ENCODE results near the gene ZNF555.
A peak's percentile ranks its signal among the peaks of the same experiment; 100 is the strongest.
"Not testable (repeated sequence)": the region's sequence is repeated elsewhere in the genome, so short reads cannot be mapped to it uniquely, and the experiment has no call there.

Gene ZNF555

DNA sequence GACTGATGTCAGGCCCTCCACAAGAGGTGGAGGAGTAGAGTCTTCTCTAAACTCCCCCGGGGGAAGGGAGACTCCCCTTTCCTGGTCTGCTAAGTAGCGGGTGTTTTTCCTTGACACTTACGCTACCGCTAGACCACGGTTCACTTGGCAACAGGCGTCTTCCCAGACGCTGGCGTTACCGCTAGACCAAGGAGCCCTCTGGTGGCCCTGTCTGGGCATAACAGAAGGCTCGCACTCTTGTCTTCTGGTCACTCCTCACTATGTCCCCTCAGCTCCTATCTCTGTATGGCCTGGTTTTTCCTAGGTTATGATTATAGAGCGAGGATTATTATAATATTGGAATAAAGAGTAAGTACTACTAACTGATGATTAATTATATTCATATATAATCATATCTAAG is 30.9 kb downstream of the ZNF555 start:
- peak; percentile 17 to 18 for DNase-seq

DNA sequence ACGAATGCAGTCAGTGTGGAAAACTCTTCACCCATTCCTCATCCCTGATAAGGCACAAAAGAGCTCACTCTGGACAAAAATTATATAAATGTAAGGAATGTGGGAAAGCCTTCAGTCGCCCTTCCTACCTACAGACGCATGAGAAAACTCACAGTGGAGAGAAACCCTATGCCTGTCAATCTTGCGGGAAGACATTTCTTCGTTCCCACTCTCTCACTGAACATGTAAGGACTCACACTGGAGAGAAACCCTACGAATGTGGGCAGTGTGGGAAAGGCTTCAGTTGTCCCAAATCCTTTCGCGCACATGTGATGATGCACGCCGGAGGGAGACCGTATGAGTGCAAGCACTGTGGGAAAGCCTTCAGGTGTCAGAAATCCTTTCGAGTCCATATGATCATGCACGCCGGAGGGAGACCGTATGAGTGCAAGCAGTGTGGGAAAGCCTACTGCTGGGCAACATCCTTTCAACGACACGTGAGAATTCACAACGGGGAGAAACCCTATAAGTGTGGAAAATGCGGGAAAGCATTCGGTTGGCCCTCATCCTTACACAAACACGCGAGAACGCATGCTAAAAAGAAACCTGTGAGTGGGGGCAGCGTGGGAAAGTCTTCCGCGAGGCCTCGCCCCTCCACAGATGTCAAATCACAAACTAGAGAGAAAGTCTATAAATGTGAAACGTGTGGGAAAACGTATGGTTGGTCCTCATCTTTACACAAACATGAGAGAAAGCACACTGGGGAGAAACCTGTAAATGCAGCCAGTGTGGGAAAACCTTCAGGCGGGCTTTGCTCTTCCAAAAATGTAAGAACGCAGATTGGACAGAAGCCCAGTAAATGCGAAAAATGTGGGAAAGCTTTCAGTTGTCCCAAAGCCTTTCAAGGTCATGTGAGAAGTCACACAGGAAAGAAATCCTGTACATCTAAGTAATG is 36.4 kb downstream of the ZNF555 start:
- no peak for DNase-seq

DNA sequence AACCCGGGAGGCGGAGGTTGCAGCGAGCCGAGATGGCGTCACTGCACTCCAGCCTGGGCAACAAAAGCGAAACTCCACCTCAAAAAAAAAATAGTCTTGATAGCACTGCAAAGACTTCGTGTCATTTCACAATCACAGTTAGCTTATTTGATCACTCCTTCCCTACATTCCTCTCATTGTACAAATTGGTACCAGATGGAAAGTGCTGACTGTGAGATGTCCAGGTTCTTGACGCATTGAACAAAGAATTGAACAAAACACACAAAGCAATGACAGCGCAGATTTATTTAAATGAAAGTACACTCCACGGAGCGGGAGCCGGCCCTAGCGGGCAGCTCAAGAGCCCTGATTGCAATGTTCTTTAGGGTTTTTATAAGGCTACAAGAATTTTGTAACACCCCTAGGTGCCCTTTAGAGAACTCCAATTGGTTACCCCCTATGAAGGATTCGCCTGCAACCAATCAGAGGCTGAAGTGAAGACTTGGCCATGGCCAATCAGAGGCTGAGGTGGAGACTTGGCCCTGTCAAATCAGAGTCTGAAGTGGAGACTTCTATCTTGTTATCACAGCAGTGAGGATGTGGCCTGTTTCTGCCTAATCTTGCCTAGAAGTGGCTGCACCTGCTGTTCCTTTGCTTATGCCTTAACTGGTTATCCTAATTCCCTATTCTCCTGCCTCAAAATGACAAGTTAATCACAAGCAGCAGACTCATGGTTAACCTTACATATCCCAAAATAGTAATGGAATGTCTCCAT is 42.6 kb downstream of the ZNF555 start:
- DNase-seq, result no peak

DNA sequence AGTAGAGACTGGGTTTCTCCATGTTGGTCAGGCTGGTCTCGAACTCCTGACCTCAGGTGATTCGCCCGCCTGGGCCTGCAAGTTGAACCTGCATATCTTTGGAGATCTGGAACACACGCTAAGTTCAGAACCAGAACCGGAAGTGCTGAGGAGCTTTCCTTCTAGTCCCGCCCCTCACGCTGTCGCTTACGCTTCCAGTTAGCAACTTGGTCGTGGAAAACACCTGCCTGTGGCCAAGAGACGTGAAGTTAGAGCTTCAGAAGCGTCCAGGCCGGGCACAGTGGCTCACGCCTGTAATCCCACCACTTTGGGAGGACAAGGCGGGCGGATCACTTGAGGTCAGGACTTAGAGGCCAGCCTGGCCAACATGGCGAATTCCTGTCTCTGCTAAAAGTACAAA is 44.5 kb downstream of the ZNF555 start:
- no peak for DNase-seq

DNA sequence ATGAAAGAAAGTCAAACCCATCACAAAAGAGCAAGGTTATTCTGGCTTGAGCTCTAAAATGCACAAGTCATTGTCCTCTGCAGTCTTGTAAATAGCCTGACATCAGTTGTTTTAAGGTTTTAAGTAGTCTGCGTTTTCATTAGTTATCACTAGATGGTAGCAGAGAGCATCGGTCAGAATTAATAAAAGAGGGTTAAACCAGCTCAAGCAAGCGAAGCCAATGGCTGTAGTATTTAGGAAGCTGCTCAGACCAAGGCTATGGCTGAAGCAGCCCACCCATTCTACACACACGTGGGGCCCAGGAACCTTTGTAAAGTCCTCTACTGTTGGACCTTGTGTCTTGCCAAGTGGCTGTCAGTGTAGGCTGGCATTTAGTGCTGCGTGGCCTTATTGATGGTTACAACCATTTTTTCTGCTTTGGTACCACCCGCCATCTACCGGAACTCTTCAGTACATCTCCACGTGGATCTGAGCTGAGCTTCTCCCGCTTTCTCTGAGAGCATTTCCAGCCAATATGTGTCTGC is 46.2 kb downstream of the ZNF555 start:
- DNase-seq, result peak in 1 of 2 donors; percentile 57

DNA sequence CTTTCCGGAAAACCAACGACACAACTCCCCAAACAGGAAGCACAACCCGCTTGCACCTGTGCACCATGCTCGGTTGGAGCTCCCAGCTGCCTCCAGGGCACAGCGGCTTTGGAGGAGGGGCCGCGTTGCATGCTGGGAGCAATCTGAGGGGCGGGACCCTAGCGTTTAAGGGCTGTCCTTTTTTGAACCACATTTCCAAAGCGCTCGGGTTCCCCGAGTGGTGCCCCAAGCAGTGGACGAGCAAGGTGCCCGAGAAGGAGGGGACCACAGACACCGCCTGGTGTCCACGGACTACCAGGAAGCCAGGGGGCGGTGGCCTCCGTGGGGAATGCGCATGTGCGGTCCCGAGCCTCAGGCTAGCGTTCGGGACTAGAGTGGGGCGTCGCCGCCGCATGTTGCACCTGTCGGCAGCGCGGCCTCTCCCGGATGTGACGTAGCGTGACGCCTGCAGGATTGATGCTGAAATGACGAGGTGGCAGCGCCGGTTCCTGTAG is 47.5 kb downstream of the ZNF555 start:
- DNase-seq, result peak; percentile 68 to 87

DNA sequence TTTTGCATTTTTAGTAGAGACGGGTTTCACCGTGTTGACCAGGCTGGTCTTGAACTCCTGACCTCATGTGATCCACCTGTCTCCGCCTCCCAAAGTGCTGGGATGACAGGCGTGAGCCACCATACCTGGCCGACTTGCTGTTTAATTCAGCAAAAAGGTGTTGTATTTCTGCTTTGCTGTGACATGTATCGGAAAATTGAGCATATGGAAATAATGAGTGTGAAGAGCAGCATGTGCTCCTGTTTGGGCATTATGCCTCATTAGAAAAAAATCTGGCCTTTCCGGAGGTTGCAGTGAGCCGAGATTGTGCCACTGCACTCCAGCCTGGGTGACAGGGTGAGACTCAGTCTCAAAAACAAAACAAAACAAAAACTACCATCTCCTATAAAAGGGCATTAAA is 49.3 kb downstream of the ZNF555 start:
- DNase-seq, result not testable (repeated sequence)

DNA sequence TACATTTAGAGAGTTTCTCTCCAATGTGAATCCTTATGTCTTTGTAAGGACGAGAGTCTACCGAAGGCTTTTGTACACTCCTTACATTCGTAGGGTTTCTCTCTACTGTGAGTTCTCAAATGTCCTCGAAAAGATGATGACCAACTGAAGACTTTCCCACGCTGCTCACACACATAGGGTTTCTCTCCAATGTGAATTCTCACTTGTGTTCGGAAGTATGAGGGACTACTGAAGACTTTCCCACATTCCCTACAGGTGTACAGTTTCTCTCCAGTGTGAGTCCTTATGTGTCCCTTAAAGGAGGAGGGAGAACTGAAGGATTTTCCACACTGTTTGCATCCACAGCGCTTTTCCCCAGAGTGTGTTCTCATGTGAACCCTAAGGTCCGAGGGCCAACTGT is 55.4 kb downstream of the ZNF555 start:
- no peak for DNase-seq

DNA sequence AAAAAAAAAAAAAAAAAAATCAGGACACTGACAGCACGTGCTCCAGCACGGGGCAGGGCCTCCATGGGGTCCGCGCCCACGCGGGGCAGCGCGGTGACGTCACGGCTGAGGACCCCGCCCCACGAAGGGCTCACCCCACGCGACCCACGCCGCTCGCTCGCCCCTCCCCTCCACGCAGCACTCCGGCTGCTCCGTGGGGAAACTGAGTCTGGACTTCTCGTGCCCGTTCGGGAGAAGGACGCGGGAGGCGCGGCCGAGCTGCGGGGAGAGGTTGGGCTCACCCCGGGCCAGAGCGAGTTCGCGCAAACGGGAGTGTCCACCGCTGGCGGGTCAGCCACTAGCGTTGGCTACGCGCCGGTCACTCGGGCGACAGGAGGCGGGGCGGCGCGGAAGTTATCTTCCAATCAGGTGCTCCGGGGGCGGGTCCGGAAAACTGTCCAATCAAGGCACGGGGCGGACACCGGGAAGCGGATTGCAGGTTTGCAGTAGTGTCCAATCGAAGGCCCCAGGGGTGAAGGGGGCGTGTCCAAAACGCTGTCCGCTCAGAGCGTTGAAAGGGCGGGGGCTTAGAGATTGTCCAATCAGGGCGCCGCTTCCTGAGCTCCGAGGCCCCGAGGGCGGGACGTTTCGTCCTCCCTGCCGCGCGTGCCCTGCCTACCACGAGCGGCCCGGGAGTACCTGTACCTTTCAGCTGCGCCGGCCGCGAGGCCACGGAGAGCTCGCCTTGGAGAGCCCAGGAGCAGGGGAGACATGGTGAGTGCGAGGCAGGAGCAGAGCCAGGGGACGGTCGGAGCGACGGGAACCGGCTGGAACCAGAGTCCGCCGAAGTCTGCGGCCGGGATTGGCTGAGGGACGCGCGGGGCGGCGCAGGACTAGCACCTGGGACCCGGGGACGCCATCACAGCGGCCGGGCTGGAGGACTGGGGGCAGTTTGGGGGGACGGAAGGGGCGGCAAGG is 59.3 kb downstream of the ZNF555 start, which contains the start of gene ZNF57:
ZNF57 (plus strand) TSS at position 633 of the 957 bp plus-strand sequence; CDS start at position 751, 118 bp downstream.
- DNase-seq, result peak; percentile 98 to 99

DNA sequence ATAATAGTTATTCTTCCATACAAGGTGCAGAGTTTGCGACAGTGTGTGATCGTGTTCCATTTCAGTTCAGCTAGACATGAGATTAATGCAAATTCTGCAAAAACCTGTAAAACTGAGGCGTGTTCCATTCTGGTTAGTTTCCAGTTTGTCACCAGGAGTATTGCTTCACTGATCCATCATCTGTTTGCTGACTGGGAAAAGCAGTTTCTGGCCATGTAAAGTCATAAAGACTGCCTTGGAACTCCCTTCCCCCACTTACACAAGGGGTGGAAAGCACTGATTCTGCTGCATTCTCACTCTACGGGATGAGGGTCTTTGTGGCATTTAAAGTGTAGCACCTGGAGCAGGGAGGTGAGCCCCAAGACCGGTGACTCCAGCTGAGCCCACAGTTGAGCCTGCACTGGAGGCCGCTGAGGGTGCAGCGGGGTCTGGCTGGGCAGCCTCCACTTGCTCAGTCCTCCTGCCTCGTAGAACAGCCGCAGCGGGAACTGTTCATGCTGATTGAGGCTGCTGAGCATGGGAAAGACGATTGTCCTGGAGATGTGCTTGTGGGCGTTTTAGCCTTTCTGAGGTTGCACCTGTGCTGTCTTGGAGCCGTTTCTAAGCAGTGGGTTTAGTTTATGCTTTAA is 61.4 kb downstream of the ZNF555 start:
- no peak for DNase-seq

DNA sequence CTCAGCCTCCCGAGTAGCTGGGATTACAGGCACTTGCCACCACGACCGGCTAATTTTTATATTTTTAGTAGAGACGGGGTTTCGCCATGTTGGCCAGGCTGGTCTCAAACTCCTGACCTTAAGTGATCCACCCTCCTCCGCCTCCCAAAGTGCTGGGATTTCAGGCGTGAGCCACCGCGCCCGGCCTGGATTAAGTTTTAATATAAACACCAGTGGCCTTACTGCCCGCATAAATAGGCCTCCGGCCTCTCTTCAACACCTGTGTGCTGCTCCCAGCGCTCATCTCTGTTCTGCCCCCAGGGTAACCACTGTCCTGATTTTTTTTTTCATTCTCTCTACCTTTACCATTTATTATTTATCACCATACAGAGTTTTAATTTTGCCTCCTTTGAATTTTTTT is 62.1 kb downstream of the ZNF555 start:
- not testable (repeated sequence) for DNase-seq

DNA sequence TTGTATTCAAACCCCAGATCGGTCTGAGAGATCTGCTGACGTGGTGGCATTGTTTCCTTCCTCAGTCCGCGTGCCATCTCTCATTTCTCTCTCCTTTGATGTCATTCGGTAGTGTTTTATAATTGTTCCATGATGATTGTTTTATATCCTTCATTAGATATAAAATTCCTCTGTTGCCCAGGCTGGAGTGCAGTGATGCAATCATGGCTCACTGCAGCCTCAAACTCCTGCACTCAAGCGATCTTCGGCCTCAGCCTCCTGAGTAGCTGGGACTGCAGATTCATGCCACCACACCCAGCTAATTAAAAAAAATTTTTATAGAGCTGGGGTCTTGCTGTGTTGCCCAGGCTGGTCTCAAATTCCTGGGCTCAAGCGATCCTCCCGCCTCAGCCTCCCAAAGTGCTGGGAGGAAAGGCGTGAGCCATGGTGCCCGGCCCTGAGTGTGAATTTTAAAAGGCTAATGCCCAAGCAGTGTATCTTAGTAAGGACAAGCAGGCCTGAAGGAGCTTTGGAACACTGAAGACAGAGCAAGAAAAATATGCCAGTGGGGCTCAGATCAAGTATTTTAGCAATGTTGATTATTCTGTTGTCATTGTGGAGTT is 64.7 kb downstream of the ZNF555 start:
- DNase-seq, result no peak

DNA sequence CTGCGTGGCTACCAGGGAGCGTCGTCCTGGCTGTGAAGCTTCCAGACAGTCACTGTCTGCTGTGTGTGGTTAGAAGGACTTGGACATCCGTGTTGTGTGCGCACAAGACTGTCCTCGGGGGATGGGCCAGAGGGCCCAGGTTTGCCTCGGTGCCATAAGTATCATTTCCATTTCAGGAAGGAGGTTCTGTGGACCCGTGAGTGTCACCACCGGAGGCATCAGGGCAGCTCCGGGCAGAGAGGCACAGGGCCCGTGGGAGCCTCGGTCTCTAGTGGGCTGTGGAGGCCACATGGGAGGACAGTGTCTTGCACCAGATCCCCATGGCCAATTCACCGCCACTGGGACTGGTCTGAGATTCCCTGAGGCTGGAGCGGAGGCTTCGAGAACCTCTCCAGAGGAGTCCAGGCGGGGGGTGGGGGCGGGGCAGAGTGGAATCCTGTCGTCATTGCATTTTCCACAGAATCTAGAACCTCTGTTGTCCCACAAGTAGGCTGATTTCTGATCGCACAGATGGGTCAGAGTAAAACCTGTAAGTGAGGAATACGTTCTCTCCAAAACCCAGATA is 65.4 kb downstream of the ZNF555 start:
- no peak for DNase-seq

Measured in CD4-positive, alpha-beta T cell treated with Interleukin-4 for 1 hour (primary cell).